ENCODE measurements around the gene SNX19. TPM values are rescaled to one million over a fixed set of nuclear protein-coding genes. Genes with fewer than 3 reads are reported as not detected.

SNX19 gene
- total and polyA plus RNA-seq, 2 experiments from 2014 or later = 5.2 to 30.0 TPM

DNA sequence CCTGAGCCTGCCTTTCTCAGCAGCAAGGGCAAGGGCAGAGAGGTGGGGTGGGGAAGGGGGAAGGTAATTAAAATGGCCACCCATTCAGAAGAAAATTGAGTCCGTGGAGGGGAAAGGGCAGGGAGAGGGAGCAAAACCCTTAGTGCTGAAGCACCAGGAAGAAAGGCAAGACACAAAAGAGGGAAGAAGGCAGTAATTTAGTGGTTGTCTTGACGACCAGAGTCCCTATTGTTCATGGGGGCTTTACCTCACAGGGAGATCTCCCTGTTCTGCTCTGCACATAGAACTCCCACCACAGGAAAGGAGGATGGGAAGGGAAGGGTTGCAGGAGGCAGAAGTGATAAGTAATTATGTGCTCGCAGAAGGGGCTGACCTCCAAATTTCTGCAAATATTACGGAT is 23.4 kb downstream of the SNX19 start:
- H3K27me3 Mint-ChIP-seq (ENCODE audit: insufficient read depth, low read depth, poor library complexity) = no peaks in the 10 kb centered on the region
- H3K27ac ChIP-seq (ENCODE audit: low read depth) = peak overlapping the region; percentile 45; the same call in 1 of the 2 replicates
- no peak overlapping the region for H2AFZ ChIP-seq
- no peaks in the 10 kb centered on the region; the same call in 1 of the 2 replicates for H3K36me3 ChIP-seq (ENCODE audit: insufficient read depth)
- H3K4me2 ChIP-seq = 0 out of 2 replicates have a peak overlapping the region, but pooled peaks have one; percentile 49
- H3K4me3 ChIP-seq = no peak overlapping the region
- H3K79me2 ChIP-seq (replicated peaks; ENCODE audit: insufficient read depth) = no peaks in the 10 kb centered on the region
- H3K4me1 Mint-ChIP-seq = peaks cover 21% of the 10 kb centered on the region
- H3K27me3 ChIP-seq (ENCODE audit: insufficient read depth) = no peaks in the 10 kb centered on the region
- no peak overlapping the region for H3K4me3 Mint-ChIP-seq
- H3K9me3 Mint-ChIP-seq = no peaks in the 10 kb centered on the region
- 0 out of 2 replicates have a peak, but pooled peaks cover 4% of the 10 kb centered on the region for H4K20me1 ChIP-seq (replicated peaks; ENCODE audit: insufficient read depth)
- ATAC-seq (peak; percentile 76), DNase-seq (ENCODE audit: low spot score) (peak; percentile 51)
- TF ChIP-seq NANOG (IDR thresholded peaks at IDR 0.05; ENCODE audit: borderline replicate concordance) (no peak), STAT1 (IDR thresholded peaks at IDR 0.05; ENCODE audit: unreplicated experiment) (no peak), CREB1 (CRISPR knock-in tag; IDR thresholded peaks at IDR 0.05; ENCODE audit: low read depth) (no peak), ETS1 (IDR thresholded peaks at IDR 0.05) (no peak), POLR2AphosphoS5 (IDR thresholded peaks at IDR 0.05; ENCODE audit: low read depth) (no peak), ZNF114 (CRISPR knock-in tag; IDR thresholded peaks at IDR 0.05) (no peak), ZNF331 (CRISPR knock-in tag; IDR thresholded peaks at IDR 0.05; ENCODE audit: low read depth) (no peak)
- TF ChIP-seq, protein P1, sequence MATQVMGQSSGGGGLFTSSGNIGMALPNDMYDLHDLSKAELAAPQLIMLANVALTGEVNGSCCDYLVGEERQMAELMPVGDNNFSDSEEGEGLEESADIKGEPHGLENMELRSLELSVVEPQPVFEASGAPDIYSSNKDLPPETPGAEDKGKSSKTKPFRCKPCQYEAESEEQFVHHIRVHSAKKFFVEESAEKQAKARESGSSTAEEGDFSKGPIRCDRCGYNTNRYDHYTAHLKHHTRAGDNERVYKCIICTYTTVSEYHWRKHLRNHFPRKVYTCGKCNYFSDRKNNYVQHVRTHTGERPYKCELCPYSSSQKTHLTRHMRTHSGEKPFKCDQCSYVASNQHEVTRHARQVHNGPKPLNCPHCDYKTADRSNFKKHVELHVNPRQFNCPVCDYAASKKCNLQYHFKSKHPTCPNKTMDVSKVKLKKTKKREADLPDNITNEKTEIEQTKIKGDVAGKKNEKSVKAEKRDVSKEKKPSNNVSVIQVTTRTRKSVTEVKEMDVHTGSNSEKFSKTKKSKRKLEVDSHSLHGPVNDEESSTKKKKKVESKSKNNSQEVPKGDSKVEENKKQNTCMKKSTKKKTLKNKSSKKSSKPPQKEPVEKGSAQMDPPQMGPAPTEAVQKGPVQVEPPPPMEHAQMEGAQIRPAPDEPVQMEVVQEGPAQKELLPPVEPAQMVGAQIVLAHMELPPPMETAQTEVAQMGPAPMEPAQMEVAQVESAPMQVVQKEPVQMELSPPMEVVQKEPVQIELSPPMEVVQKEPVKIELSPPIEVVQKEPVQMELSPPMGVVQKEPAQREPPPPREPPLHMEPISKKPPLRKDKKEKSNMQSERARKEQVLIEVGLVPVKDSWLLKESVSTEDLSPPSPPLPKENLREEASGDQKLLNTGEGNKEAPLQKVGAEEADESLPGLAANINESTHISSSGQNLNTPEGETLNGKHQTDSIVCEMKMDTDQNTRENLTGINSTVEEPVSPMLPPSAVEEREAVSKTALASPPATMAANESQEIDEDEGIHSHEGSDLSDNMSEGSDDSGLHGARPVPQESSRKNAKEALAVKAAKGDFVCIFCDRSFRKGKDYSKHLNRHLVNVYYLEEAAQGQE (IDR thresholded peaks at IDR 0.05; ENCODE audit: unreplicated experiment) = no peak
- TF ChIP-seq, protein P2, sequence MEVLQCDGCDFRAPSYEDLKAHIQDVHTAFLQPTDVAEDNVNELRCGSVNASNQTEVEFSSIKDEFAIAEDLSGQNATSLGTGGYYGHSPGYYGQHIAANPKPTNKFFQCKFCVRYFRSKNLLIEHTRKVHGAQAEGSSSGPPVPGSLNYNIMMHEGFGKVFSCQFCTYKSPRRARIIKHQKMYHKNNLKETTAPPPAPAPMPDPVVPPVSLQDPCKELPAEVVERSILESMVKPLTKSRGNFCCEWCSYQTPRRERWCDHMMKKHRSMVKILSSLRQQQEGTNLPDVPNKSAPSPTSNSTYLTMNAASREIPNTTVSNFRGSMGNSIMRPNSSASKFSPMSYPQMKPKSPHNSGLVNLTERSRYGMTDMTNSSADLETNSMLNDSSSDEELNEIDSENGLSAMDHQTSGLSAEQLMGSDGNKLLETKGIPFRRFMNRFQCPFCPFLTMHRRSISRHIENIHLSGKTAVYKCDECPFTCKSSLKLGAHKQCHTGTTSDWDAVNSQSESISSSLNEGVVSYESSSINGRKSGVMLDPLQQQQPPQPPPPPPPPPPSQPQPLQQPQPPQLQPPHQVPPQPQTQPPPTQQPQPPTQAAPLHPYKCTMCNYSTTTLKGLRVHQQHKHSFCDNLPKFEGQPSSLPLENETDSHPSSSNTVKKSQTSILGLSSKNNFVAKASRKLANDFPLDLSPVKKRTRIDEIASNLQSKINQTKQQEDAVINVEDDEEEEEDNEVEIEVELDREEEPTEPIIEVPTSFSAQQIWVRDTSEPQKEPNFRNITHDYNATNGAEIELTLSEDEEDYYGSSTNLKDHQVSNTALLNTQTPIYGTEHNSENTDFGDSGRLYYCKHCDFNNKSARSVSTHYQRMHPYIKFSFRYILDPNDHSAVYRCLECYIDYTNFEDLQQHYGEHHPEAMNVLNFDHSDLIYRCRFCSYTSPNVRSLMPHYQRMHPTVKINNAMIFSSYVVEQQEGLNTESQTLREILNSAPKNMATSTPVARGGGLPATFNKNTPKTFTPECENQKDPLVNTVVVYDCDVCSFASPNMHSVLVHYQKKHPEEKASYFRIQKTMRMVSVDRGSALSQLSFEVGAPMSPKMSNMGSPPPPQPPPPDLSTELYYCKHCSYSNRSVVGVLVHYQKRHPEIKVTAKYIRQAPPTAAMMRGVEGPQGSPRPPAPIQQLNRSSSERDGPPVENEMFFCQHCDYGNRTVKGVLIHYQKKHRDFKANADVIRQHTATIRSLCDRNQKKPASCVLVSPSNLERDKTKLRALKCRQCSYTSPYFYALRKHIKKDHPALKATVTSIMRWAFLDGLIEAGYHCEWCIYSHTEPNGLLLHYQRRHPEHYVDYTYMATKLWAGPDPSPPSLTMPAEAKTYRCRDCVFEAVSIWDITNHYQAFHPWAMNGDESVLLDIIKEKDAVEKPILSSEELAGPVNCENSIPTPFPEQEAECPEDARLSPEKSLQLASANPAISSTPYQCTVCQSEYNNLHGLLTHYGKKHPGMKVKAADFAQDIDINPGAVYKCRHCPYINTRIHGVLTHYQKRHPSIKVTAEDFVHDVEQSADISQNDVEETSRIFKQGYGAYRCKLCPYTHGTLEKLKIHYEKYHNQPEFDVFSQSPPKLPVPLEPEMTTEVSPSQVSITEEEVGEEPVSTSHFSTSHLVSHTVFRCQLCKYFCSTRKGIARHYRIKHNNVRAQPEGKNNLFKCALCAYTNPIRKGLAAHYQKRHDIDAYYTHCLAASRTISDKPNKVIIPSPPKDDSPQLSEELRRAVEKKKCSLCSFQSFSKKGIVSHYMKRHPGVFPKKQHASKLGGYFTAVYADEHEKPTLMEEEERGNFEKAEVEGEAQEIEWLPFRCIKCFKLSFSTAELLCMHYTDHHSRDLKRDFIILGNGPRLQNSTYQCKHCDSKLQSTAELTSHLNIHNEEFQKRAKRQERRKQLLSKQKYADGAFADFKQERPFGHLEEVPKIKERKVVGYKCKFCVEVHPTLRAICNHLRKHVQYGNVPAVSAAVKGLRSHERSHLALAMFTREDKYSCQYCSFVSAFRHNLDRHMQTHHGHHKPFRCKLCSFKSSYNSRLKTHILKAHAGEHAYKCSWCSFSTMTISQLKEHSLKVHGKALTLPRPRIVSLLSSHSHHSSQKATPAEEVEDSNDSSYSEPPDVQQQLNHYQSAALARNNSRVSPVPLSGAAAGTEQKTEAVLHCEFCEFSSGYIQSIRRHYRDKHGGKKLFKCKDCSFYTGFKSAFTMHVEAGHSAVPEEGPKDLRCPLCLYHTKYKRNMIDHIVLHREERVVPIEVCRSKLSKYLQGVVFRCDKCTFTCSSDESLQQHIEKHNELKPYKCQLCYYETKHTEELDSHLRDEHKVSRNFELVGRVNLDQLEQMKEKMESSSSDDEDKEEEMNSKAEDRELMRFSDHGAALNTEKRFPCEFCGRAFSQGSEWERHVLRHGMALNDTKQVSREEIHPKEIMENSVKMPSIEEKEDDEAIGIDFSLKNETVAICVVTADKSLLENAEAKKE (CRISPR knock-in tag; IDR thresholded peaks at IDR 0.05) = no peak
- H3K36me3 Mint-ChIP-seq (ENCODE audit: low read depth) = peaks cover 19% of the 10 kb centered on the region
- no peak overlapping the region for H3K27ac Mint-ChIP-seq
- H3K4me1 ChIP-seq (ENCODE audit: insufficient read depth) = peaks cover 16% of the 10 kb centered on the region; the same call in 1 of the 2 replicates
- no peaks in the 10 kb centered on the region for H3F3A ChIP-seq (replicated peaks; ENCODE audit: low read depth)
- H3K9me2 ChIP-seq (ENCODE audit: insufficient read depth) = no peaks in the 10 kb centered on the region

All from GM23338 (cell line).